HepG2 (cell line): ENCODE measurements around the gene CCDC50. TPM values are rescaled to one million over a fixed set of nuclear protein-coding genes. Genes with fewer than 3 reads are reported as not detected.

Experiments used
- ATAC-seq: fragments of 200-7000 bp; cut with Tn5 transposase; 3 replicates; pipeline ENCODE4 v1.9.1; 2020; ENCODE audit warnings: mild to moderate bottlenecking, moderate library complexity
- BruUV-seq: library from RNA; stranded (reverse); fragments of 400-500 nt; replicated peaks from 2 replicates; lab custom pipeline; 2021; lab: Mats Ljungman, UMichigan
- CTCF ChIA-PET: fragments of 300-600 bp; formaldehyde crosslinking; extraction: SDS; loops from one replicate; lab custom pipeline; 2021; ENCODE audit warnings: low total read pairs, inconsistent platforms, low intra/inter-chr PET ratio; lab: Yijun Ruan, JAX
- POLR2A ChIA-PET: fragments of 350-600 bp; sonication (Branson Sonifier 250); formaldehyde crosslinking; loops from one replicate; lab custom pipeline; 2020; ENCODE audit warnings: antibody characterized with exemption, inconsistent platforms; lab: Yijun Ruan, JAX
- DNase-seq: peaks from one replicate; pipeline ENCODE4 v3.0.0-alpha.2; 2015; ENCODE audit warnings: low spot score
- FAIRE-seq: peaks from 3 replicates; lab custom pipeline; 2011; peaks lifted over from hg19 to GRCh38; lab: Jason Lieb, UNC
- H2AFZ ChIP-seq: one replicate; pipeline ENCODE4 v1.6.1; 2011; ENCODE audit warnings: low read length, inconsistent platforms
- H3K27ac ChIP-seq: fragments of 300-600 bp; 3 replicates; pipeline ENCODE4 v1.8.0; 2011; ENCODE audit warnings: mixed run types, mild to moderate bottlenecking, mixed read lengths, low read length, inconsistent platforms; ENCODE audit not compliant: insufficient read depth; ENCODE audit errors: extremely low read length
- H3K27me3 ChIP-seq, 2 experiments: fragments of 200-600 bp in 1 of 2; 2 replicates in 1 of 2; 3 replicates in 1 of 2; pipeline versions ENCODE4 v1.6.0 to v1.8.0; 2011; ENCODE audit warnings: low read length in 2 of 2, mild to moderate bottlenecking in 2 of 2, moderate library complexity in 2 of 2, inconsistent platforms in 1 of 2; ENCODE audit not compliant: insufficient read depth in 2 of 2, control insufficient read depth in 1 of 2
- H3K36me3 ChIP-seq, 2 experiments: fragments of 200-600 bp in 1 of 2; replicated peaks in 1 of 2; 2 replicates in 1 of 2; 3 replicates in 1 of 2; pipeline versions ENCODE4 v1.5.1 to v1.8.0; 2011; ENCODE audit warnings: low read length in 2 of 2, inconsistent platforms in 1 of 2; ENCODE audit not compliant: insufficient read depth in 2 of 2, control insufficient read depth in 1 of 2
- H3K4me1 ChIP-seq: 2 replicates; pipeline ENCODE4 v1.5.1; 2012; ENCODE audit warnings: low read length, inconsistent platforms; ENCODE audit not compliant: insufficient read depth
- H3K4me2 ChIP-seq: 2 replicates; pipeline ENCODE4 v1.6.0; 2011; ENCODE audit warnings: low read depth, low read length, inconsistent platforms
- H3K4me3 ChIP-seq, 3 experiments: fragments of 200-600 bp in 1 of 3; sonication (generic), shearing (Covaris generic) in 1 of 3; replicated peaks in 1 of 3; 2 replicates each; pipeline ENCODE4 v1.5.1; 2011 to 2016; ENCODE audit warnings: low read length in 3 of 3, inconsistent platforms in 2 of 3, low read depth in 2 of 3, mild to moderate bottlenecking in 2 of 3, control low read depth in 1 of 3, mixed read lengths in 1 of 3; ENCODE audit not compliant: insufficient read depth in 1 of 3
- H3K79me2 ChIP-seq: one replicate; pipeline ENCODE4 v1.6.1; 2011; ENCODE audit warnings: low read length, inconsistent platforms; ENCODE audit not compliant: insufficient read depth
- H3K9ac ChIP-seq: 2 replicates; pipeline ENCODE4 v1.6.0; 2011; ENCODE audit warnings: mild to moderate bottlenecking, low read depth, low read length, inconsistent platforms; ENCODE audit not compliant: insufficient read depth
- H3K9me3 ChIP-seq: 2 replicates; pipeline ENCODE4 v1.5.1; 2012; ENCODE audit warnings: mild to moderate bottlenecking, low read length
- H4K20me1 ChIP-seq: 2 replicates; pipeline ENCODE4 v1.6.0; 2011; ENCODE audit warnings: inconsistent platforms, mild to moderate bottlenecking, low read length, moderate library complexity; ENCODE audit not compliant: insufficient read depth
- CCAR2 ChIP-seq: fragments of 200-400 bp; formaldehyde crosslinking; optimal IDR thresholded peaks from 2 replicates; pipeline ENCODE3; 2018; ENCODE audit warnings: low read depth, mild to moderate bottlenecking, low read length, moderate library complexity
- CHD2 ChIP-seq: IDR thresholded peaks from 2 replicates; pipeline ENCODE4 v1.6.1; 2011; ENCODE audit warnings: low read depth, low read length, improper control_type of control experiment
- MBD4 ChIP-seq: IDR thresholded peaks from 2 replicates; pipeline ENCODE4 v1.6.1; 2012; ENCODE audit warnings: low read length, inconsistent platforms, borderline replicate concordance
- ZNF570 ChIP-seq: sonication (generic); formaldehyde crosslinking; IDR thresholded peaks from 2 replicates; pipeline ENCODE4 v1.4.0; 2020; ENCODE audit warnings: mild to moderate bottlenecking, missing genetic modification reagents, borderline replicate concordance
- ZNF670 ChIP-seq: sonication (generic); formaldehyde crosslinking; IDR thresholded peaks from 2 replicates; pipeline ENCODE4 v1.8.0; 2022; ENCODE audit warnings: mild to moderate bottlenecking, missing genetic modification reagents, borderline replicate concordance
- WGBS: methylation state at CpG from one replicate; pipeline ENCODE4 v1.1.6; 2017; ENCODE audit warnings: low lambda C conversion rate; 5-methylcytosine and 5-hydroxymethylcytosine counted together
- in situ Hi-C: cut with HindIII; loops from 2 replicates; pipeline ENCODE4 v1.10.0; 2017; ENCODE audit warnings: low pct_unique_long_range_greater_than_20kb; ENCODE audit not compliant: extremely low pct_ligation_motif_present
- intact Hi-C: fragments of 100-400 bp; cut with micrococcal nuclease; formaldehyde crosslinking; loops from one replicate; pipeline ENCODE4 v1.10.0; 2022; ENCODE audit not compliant: unreplicated experiment
- polyA plus RNA-seq, 8 experiments: library from polyadenylated mRNA; depleted of rRNA in 3 of 8; stranded (reverse) in 7 of 8; unstranded in 1 of 8; fragments of >200 nt; fragmentation: Illumina TruSeq in 4 of 8; extraction: Trizol in 4 of 8; gene quantifications; 2 replicates each; pipeline versions ENCODE4 v1.2.1 to v1.2.3, GENCODE V29; 2011 to 2016; ENCODE audit warnings: low read depth in 4 of 8, missing spikeins in 1 of 8, mixed read lengths in 1 of 8; ENCODE audit not compliant: insufficient read depth in 1 of 8
- total RNA-seq, 5 experiments: library from RNA; depleted of rRNA; stranded (reverse); fragments of >200 nt; fragmentation: Illumina TruSeq; extraction: Trizol; gene quantifications; 2 replicates each; pipeline ENCODE4 v1.2.3, GENCODE V29; 2016; ENCODE audit warnings: low read depth in 1 of 5
- TF ChIP-seq, protein P1 (sequence below): sonication (generic); formaldehyde crosslinking; IDR thresholded peaks from 2 replicates; pipeline ENCODE4 v1.5.1; 2020; ENCODE audit warnings: mild to moderate bottlenecking, missing genetic modification reagents, moderate library complexity
- TF ChIP-seq, protein P2 (sequence below): sonication (generic); formaldehyde crosslinking; IDR thresholded peaks from 2 replicates; pipeline ENCODE4 v1.4.0; 2020; ENCODE audit warnings: missing genetic modification reagents, mild to moderate bottlenecking, borderline replicate concordance

The CCDC50 gene
- total and polyA plus RNA-seq, 2 of the 13 experiments (the other 11 are each of a cell fraction or from before 2014, with no cell fraction given): 47.6 to 66.4 TPM

DNA sequence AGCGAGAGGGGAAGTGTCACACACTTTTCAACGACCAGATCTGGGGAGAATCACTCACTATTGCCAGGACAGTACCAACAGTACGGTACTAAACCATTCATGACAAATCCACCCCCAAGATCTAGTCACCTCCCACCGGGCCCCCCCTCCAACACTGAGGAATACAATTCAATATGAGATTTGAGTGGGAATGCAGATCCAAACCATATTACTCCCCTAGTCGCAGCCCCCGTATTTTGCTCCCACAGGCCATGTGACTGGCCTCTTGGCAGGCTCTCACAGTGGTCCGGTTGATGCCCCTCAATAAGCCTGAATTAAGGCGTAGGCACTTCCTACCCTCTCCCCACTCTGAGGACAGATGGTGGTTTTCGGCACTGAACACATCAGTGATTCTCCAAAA is 86.4 kb downstream of the CCDC50 start (continued):
- TF ChIP-seq, protein P1, sequence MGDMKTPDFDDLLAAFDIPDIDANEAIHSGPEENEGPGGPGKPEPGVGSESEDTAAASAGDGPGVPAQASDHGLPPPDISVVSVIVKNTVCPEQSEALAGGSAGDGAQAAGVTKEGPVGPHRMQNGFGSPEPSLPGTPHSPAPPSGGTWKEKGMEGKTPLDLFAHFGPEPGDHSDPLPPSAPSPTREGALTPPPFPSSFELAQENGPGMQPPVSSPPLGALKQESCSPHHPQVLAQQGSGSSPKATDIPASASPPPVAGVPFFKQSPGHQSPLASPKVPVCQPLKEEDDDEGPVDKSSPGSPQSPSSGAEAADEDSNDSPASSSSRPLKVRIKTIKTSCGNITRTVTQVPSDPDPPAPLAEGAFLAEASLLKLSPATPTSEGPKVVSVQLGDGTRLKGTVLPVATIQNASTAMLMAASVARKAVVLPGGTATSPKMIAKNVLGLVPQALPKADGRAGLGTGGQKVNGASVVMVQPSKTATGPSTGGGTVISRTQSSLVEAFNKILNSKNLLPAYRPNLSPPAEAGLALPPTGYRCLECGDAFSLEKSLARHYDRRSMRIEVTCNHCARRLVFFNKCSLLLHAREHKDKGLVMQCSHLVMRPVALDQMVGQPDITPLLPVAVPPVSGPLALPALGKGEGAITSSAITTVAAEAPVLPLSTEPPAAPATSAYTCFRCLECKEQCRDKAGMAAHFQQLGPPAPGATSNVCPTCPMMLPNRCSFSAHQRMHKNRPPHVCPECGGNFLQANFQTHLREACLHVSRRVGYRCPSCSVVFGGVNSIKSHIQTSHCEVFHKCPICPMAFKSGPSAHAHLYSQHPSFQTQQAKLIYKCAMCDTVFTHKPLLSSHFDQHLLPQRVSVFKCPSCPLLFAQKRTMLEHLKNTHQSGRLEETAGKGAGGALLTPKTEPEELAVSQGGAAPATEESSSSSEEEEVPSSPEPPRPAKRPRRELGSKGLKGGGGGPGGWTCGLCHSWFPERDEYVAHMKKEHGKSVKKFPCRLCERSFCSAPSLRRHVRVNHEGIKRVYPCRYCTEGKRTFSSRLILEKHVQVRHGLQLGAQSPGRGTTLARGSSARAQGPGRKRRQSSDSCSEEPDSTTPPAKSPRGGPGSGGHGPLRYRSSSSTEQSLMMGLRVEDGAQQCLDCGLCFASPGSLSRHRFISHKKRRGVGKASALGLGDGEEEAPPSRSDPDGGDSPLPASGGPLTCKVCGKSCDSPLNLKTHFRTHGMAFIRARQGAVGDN: no peak
- TF ChIP-seq CCAR2 (no peak), CHD2 (no peak)

DNA sequence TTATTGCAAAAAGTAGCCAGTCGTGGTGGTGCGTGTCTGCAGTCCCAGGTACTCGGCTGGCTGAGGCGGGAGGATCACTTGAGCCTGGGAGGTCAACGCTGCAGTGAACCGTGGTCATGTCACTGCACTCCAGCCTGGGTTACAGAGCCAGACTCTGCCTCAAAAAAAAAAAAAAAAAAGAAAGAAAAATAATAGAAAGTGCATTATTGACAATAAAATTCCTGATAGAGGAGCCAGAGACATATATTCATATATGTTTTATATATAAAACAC is 88.2 kb downstream of the CCDC50 start:
- FAIRE-seq (no peak), DNase-seq (no peak), ATAC-seq (no peak)
- in situ Hi-C loops: loop anchor here (10.0 kb wide), 2 partner anchors 387 to 1027 kb away; no protein-coding TSS in a partner anchor
- 26% methylated on average over 6 of the region's 6 CpGs for WGBS
- no peak overlapping the region for H3K27ac ChIP-seq
- no peaks in the 10 kb centered on the region for H4K20me1 ChIP-seq
- no peaks in the 10 kb centered on the region for H3K36me3 ChIP-seq
- H3K4me2 ChIP-seq: no peak overlapping the region
- H3K79me2 ChIP-seq: no peaks in the 10 kb centered on the region
- TF ChIP-seq, protein P2, sequence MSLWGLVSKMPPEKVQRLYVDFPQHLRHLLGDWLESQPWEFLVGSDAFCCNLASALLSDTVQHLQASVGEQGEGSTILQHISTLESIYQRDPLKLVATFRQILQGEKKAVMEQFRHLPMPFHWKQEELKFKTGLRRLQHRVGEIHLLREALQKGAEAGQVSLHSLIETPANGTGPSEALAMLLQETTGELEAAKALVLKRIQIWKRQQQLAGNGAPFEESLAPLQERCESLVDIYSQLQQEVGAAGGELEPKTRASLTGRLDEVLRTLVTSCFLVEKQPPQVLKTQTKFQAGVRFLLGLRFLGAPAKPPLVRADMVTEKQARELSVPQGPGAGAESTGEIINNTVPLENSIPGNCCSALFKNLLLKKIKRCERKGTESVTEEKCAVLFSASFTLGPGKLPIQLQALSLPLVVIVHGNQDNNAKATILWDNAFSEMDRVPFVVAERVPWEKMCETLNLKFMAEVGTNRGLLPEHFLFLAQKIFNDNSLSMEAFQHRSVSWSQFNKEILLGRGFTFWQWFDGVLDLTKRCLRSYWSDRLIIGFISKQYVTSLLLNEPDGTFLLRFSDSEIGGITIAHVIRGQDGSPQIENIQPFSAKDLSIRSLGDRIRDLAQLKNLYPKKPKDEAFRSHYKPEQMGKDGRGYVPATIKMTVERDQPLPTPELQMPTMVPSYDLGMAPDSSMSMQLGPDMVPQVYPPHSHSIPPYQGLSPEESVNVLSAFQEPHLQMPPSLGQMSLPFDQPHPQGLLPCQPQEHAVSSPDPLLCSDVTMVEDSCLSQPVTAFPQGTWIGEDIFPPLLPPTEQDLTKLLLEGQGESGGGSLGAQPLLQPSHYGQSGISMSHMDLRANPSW (CRISPR knock-in tag): no peak
- TF ChIP-seq ZNF670 (CRISPR knock-in tag) (no peak), MBD4 (no peak), ZNF570 (CRISPR knock-in tag) (no peak)
- ChIA-PET CTCF (interaction anchor here (1.2 to 1.4 kb wide), 3 partner anchors 392 to 1027 kb away, joined by 3 to 18 read pairs (median 4); no protein-coding TSS in a partner anchor), POLR2A (no interaction called here)
- H3K4me3 ChIP-seq: no peak overlapping the region
- no TSS peak for BruUV-seq
- H3K27me3 ChIP-seq: no peaks in the 10 kb centered on the region
- intact Hi-C loops: loop anchor here (1.0 kb wide), 3 partner anchors 285 to 1027 kb away; no protein-coding TSS in a partner anchor
- H3K9me3 ChIP-seq: no peaks in the 10 kb centered on the region
- no peak overlapping the region for H3K9ac ChIP-seq
- no peak overlapping the region for H2AFZ ChIP-seq
- no peaks in the 10 kb centered on the region for H3K4me1 ChIP-seq
